Endometrial microvascular endothelial cells (primary cell): Measurements from ENCODE around the gene IL17REL. TPM values are rescaled to one million over a fixed set of nuclear protein-coding genes. Genes with fewer than 3 reads are reported as not detected.
"Not testable (repeated sequence)": the region's sequence is repeated elsewhere in the genome, so short reads cannot be mapped to it uniquely, and the experiment has no call there.

ENCODE experiments used
- in situ Hi-C: cut with HindIII; loops from 2 replicates; pipeline ENCODE4 v1.10.0; 2017; ENCODE audit warnings: low sequenced_read_pairs, low pct_unique_long_range_greater_than_20kb; ENCODE audit errors: inconsistent ontology term
- total RNA-seq: library from RNA; depleted of rRNA; stranded (reverse); fragments of >200 nt; gene quantifications from one replicate; pipeline ENCODE4 v1.2.3, GENCODE V29; 2015; ENCODE audit errors: inconsistent ontology term

IL17REL gene
- total RNA-seq, 1 donor from 2014 or later = not detected

- in situ Hi-C loops = no loop called here
These were observed 59.4 kb downstream of the IL17REL start for GRCh38 chr22:49953027-49953679.

- in situ Hi-C loops = no loop called here
These were observed 60.3 kb downstream of the IL17REL start for GRCh38 chr22:49951986-49952896.

DNA sequence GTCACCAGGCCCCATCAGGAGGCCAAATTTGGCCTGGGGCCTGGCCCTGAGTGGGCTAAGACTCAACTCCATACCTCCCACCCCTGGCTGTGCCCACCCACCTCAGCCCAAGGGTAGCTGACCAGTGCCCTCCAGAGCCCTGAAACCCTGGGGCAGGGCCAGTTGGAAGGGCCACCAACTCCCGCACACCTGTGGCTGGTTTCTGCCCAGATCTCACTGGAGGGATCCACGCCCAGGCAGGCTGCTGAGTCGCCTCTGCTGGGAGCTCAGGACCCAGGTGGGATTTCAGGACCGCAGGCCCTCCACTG, 60.9 kb downstream of the IL17REL start:
- in situ Hi-C loops = no loop called here

DNA sequence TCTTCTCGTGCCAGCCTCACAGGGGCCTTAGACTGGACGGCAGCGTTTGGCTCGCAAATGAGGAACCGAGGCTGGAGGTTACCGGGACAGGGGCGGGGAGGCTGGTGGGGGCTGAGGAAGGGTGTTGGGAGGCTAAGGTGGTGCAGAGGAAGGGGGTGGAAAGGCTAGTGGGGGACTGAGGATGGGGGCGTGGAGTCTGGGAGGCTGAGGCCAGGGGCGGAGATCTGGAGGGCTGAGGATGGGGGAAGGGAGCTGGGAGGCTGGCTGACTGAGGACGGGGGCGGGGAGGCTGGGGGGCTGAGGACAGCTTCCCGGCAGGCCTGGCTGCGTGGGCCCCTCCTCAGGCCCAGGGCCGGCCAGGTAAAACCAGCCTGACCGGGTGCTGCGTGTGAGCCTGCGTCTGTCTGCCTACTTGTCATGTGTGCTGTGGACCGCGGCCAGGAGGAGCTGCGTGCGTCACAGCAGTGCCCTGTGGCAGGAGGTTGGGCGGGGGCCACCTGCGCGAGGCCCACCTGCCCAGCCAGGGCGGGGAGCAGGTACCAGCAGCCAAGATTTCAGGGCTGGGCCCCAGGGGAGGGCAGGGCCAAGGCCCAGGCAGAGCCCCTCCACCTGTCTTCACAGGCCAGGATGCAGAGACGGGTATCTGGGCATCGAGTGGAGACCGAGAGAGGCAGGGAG, 61.4 kb downstream of the IL17REL start:
- in situ Hi-C loops = no loop called here

DNA sequence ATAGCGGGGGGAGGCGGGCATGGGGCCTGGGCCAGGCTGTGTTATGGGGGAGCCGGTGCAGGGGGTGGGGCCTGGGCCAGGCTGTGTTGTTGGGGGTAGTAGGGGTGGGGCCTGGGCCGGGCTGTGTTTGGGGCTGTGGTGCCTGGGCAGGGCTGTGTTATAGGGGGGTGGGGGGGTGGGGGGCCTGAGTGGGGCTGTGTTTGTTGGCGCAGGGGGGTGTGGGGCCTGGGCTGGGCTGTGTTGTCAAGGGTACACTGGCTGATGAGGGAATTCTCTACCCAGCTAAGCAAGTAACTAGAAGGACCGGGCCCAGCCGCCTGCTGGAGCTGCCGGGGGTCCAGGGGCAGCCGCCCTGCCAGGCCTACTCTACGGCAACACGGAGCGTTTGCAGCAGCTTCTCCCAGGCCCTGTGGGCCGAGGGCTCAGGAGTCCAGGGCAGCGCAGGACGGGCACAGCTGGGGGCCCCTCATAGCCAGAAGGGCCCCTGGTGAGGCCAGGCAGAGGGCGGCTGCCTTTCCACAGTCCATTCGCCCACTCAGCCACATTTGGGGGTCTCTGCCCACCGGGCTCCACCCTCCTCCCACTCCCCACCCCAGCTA, 62.1 kb downstream of the IL17REL start:
- in situ Hi-C loops = no loop called here

DNA sequence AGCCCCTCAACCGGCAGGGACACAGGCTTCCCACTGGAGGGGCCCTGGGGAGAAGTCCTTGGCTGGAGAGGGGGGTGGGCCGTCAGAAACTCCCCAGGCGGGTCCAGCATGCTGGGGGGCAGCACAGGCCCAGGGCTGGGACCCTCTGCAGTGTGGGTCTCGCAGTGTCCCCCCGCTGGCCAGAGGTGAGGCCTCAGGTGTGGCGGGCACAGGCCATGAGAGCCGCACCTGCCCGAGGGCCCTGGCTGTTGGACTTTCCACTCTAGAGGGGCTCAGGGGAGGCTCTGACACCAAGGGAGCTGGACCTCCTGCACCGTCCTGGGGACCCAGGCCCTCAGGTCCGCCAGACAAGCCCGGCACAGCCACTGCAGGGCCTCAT, 62.7 kb downstream of the IL17REL start:
- in situ Hi-C loops = no loop called here

GRCh38 chr22:49948958-49949913, 63.3 kb downstream of the IL17REL start:
- in situ Hi-C loops = no loop called here

- in situ Hi-C loops = no loop called here
These were observed 64.2 kb downstream of the IL17REL start for GRCh38 chr22:49948116-49948957.

GRCh38 chr22:49947296-49947622, 65.3 kb downstream of the IL17REL start:
- in situ Hi-C loops = no loop called here

DNA sequence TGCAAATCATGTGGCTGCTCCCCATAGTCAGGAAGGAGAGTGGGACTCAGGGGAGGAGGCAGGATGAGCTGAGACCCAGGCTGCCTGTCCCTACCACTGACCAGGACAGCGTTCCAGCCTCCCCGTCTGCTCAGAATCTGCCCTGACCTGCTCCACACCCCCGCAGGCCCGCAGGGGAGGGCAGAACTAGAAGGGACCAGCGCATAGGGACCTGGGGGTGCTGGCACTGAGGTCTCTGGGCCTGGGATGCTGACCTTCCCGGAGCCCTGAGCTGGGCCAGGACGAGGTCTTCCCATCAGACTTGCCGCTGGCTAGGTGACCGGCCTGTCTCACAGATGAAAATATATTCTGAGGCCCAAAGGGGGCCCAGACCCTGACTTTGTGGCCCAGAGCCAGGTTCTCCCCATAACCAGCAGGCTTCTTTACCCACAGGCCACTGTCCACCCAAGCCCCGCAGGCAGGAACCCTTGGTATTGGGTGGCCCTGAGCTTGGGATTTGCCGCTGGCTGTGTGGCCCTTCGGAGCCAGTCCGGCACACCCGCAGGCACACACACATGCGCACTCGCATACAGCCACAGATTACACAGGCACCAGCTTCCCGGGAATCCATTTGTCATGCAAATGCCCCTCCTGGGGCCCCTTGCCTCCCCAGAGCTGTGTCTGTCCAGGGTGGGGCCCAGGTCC, 65.8 kb downstream of the IL17REL start:
- in situ Hi-C loops = no loop called here

DNA sequence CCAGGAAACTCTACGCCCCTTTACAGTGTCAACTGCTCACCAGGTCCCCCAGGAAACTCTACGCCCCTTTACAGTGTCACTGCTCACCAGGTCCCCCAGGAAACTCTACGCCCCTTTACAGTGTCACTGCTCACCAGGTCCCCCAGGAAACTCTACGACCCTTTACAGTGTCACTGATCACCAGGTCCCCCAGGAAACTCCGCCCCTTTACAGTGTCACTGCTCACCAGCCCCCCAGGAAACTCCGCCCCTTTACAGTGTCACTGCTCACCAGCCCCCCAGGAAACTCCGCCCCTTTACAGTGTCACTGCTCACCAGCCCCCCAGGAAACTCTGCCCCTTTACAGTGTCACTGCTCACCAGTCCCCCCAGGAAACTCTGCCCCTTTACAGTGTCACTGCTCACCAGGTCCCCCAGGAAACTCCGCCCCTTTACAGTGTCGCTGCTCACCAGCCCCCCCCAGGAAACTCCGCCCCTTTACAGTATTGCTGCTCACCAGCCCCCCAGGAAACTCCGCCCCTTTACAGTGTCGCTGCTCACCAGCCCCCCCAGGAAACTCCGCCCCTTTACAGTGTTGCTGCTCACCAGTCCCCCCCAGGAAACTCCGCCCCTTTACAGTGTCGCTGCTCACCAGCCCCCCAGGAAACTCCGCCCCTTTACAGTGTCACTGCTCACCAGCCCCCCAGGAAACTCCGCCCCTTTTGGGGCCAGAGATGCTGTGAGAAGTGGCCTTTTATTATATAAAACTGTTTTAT, 67.3 kb downstream of the IL17REL start:
- in situ Hi-C loops = not testable (repeated sequence)

Other genes starting within 250 kb of the IL17REL start
- gene BRD1, start 184.9 kb downstream of the IL17REL start, total RNA-seq = 16.1 TPM
- 13.1 TPM for gene ZBED4, start 158.9 kb downstream of the IL17REL start, total RNA-seq
- 20.1 TPM for gene ALG12, start 94.3 kb downstream of the IL17REL start, total RNA-seq
- 55.8 TPM for gene CRELD2, start 94.1 kb downstream of the IL17REL start, total RNA-seq
- 45.4 TPM for gene PIM3, start 52.0 kb downstream of the IL17REL start, total RNA-seq
- not detected for gene TTLL8, start 45.5 kb upstream of the IL17REL start, total RNA-seq
- not detected for gene MLC1, start 72.7 kb upstream of the IL17REL start, total RNA-seq
- 6.1 TPM for gene MOV10L1, start 77.2 kb upstream of the IL17REL start, total RNA-seq
- 2.2 TPM for gene PANX2, start 158.0 kb upstream of the IL17REL start, total RNA-seq
- 39.3 TPM for gene TRABD, start 173.1 kb upstream of the IL17REL start, total RNA-seq
- 29.7 TPM for gene SELENOO, start 188.2 kb upstream of the IL17REL start, total RNA-seq
- gene TUBGCP6, start 232.3 kb upstream of the IL17REL start, total RNA-seq = 33.2 TPM
- gene HDAC10, start 238.5 kb upstream of the IL17REL start, total RNA-seq = 31.3 TPM
- gene MAPK12, start 248.9 kb upstream of the IL17REL start, total RNA-seq = 50.4 TPM